ENCODE measurements around the gene E2F4.

The E2F4 gene

DNA sequence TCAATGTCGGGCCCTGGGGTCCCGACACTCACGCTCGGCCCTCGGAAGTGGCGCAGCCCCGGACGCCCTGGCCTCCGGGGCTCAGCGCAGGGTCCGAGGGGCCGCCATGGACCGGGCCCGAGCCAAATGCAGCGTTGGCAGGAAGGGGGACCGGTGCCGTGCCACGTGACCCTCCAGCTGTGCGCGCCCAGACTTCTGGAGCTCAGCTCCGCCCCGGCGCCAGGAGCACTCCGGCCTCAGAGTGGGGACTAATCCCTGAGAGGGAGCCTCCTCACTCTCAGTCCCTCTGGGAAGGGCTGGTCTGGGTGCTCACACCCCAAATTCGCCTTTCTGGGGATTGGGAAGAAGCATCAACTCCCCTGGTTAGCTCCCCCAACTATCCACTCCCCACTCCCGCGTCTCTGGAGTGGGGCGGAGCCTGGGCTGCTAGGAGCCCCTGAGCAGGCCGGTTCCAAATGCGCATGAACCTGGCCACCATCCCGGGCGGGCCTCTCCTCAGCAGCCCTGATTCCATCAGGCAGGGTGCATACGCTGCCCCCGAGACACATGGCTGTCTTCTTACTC, 41.0 kb upstream of the E2F4 start, which contains the start of gene B3GNT9:
TSS of gene B3GNT9 (minus strand) at position 166 of the 564 bp plus-strand sequence. CDS start 513 bp downstream, outside the sequence.
- POLR2A ChIA-PET (ENCODE audit: low non-redundant PET): interaction anchor here (0.6 to 1.3 kb wide), 3 partner anchors 9 to 123 kb away, joined by 3 to 4 read pairs (median 3); partner anchors contain the start of gene NOL3
- peak; percentile 65 for DNase-seq (ENCODE audit: low spot score)
- CTCF ChIA-PET: interaction anchor here (0.7 kb wide), 1 partner anchor 198 kb away, joined by 4 read pairs; no protein-coding TSS in a partner anchor
- TF ChIP-seq, protein P1, sequence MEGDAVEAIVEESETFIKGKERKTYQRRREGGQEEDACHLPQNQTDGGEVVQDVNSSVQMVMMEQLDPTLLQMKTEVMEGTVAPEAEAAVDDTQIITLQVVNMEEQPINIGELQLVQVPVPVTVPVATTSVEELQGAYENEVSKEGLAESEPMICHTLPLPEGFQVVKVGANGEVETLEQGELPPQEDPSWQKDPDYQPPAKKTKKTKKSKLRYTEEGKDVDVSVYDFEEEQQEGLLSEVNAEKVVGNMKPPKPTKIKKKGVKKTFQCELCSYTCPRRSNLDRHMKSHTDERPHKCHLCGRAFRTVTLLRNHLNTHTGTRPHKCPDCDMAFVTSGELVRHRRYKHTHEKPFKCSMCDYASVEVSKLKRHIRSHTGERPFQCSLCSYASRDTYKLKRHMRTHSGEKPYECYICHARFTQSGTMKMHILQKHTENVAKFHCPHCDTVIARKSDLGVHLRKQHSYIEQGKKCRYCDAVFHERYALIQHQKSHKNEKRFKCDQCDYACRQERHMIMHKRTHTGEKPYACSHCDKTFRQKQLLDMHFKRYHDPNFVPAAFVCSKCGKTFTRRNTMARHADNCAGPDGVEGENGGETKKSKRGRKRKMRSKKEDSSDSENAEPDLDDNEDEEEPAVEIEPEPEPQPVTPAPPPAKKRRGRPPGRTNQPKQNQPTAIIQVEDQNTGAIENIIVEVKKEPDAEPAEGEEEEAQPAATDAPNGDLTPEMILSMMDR (conservative IDR thresholded peaks at IDR 0.05; ENCODE audit: low read depth): no peak
- H3K27ac ChIP-seq: peak within 1 kb of the TSS; percentile 87

DNA sequence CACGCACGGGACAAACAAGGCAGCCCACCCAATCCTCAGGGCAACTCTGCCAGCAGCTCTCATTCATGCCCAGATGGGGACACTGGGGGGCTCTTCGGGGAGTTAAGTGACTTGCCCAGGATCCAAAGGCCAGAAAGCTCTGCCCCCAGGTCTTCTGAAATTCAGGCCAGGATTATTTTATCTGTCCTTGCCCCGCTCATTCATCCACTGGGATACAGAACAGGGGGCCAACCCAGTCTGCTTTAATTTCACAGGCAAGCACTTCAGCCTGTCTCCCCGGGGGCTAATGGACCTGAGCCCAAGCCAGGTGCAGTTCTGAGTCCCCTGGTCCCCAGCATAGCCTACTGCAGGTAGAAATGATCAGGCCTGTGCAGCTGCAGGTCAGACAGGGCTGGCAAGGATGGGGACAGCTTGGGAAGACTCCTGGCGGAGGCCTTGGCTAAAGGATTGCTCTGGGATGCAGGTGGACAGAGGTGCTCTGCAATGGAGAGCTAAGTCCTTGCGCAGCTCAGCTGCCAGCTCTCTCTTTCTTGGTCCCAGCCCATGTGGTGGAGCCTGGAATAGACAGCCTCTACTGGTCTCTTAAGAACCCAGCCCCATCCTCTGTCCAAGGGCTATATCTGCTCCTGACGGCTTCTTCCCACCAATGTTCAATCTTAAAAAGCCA, 40.4 kb upstream of the E2F4 start:
- CTCF ChIA-PET: no interaction called here
- POLR2A ChIA-PET (ENCODE audit: low non-redundant PET): interaction anchor here (1.0 to 1.3 kb wide), 2 partner anchors 19 to 124 kb away, joined by 3 to 4 read pairs; partner anchors contain the start of gene NOL3
- peak overlapping the region; percentile 87 for H3K27ac ChIP-seq
- DNase-seq (ENCODE audit: low spot score): no peak
- TF ChIP-seq, protein P1 (conservative IDR thresholded peaks at IDR 0.05; ENCODE audit: low read depth): no peak

DNA sequence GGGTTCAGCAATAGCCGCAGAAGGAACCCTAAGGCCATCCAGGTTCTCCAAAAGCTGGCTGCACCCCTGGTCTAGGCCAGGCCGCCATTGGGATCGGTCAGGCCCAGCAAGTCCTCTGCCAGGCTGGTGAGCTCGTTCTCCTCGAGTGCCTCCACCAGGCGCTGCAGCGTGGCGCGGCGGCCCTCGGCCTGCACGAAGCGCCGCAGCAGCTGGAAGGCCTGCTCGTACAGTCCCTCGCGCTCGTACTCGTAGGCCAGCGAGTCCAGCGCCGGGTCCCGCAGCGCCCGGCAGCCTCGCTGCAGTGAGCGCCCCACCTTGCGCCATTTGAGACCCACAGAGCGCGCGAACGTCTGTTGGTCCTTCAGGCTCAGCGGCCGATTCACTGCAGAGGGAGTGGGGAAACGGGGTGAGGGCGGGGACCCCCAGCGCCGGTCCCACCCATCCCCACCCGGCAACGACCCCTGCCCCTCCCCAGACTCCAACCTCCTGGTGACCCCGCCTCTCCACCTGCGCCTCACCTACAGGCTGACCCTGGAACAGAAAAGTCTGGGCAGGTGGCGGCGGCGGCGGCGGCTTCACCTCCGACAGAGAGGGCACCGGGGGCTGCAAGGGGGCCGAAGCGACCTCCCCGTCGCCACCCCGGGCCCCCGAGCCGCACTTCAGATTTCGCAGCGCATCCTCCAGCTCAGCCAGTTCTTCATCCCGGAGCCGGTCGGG, 37.2 kb upstream of the E2F4 start:
- H3K27ac ChIP-seq: no peak overlapping the region
- ChIA-PET CTCF (interaction anchor here (0.5 to 2.0 kb wide), 40 partner anchors 9 to 1102 kb away, joined by 3 to 27 read pairs (median 4); partner anchors contain the start of genes CES3, ELMO3 and EXOC3L1), POLR2A (ENCODE audit: low non-redundant PET) (interaction anchor here (0.6 to 0.9 kb wide), 3 partner anchors 16 to 276 kb away, joined by 3 to 4 read pairs (median 3); partner anchors contain the start of gene NOL3)
- DNase-seq (ENCODE audit: low spot score): no peak
- TF ChIP-seq, protein P1 (conservative IDR thresholded peaks at IDR 0.05; ENCODE audit: low read depth): no peak

DNA sequence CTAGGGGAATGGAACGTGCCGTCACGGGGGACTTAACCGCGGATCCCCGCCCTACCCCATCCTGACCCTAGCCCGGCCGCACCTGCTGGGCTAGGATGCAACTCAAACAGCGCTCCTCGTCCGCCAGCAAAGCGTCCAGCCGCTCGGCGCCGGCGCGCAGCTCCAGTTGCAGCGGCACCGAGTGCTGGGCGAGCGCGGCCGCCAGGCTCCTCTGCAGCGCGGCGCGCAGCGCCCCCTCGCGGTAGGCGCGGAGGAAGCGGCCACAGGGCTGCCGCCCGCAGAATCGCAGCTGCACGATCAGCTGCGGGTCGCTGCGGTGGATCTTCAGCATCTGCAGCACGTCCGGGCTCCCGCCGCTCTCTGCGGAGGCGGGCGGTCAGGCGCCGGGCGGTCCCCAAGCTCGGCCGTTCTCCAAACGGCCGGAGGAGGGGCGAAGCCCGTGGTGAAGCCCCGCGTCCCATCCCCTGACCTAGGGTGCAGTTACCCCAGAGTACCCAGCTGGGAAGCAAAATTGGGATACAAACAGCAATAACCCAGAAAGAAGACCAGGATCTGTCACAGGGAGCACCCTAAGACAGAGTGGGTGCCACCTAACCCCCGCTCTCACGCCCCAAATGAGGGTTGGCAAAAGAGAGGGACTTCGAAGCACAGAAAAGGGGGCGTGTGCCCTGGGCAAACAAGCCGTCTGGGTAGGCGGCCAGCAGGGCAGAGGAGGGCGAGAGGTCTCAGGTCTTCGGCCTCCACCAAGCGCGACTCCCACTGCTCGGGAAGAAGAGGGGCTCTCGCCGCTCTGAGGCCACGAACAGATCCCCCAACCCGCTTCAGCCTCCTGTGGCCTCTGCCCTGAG, 36.4 kb upstream of the E2F4 start:
- TF ChIP-seq, protein P1 (conservative IDR thresholded peaks at IDR 0.05; ENCODE audit: low read depth): peak; percentile 95
- no peak overlapping the region for H3K27ac ChIP-seq
- CTCF ChIA-PET: interaction anchor here (0.5 to 2.0 kb wide), 44 partner anchors 8 to 1103 kb away, joined by 3 to 27 read pairs (median 4); partner anchors contain the start of genes CES3, ELMO3, EXOC3L1 and NOL3
- POLR2A ChIA-PET (ENCODE audit: low non-redundant PET): interaction anchor here (0.6 to 0.9 kb wide), 3 partner anchors 15 to 276 kb away, joined by 3 to 4 read pairs (median 3); partner anchors contain the start of gene NOL3
- peak; percentile 74 for DNase-seq (ENCODE audit: low spot score)

DNA sequence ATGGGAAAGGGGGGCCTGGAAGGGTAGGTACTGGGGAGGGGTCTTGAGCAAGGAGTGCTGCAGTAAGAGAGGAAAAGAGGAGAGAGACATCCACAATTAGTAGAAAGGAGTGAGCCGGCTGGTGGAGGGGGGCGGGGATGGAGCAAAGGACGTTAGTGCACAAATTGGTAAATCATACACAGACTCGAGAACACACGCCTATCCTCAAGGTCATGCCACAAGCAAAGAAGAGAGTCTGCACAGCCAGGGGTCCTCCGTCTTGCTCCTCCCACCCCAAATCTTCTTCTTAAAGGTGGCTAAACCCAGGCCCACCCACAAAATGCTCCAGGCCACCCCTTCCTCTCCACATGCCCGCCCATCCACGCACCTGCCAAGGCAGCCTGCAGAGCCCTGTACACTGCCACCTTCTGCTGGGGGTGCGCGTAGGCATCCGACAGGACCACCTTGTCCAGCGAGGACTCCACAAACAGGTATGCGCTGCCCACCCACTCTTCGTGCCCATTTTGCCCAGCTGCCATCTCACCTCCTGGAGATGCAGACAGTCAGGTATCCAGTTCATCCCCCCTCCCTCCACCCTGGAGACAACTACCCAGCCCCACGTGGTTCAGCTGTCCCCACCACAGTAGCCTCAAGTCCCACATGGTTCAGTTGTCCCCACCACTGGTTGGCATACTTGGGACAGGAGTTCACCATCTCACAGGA, 35.7 kb upstream of the E2F4 start:
- H3K27ac ChIP-seq: no peak overlapping the region
- no peak for DNase-seq (ENCODE audit: low spot score)
- TF ChIP-seq, protein P1 (conservative IDR thresholded peaks at IDR 0.05; ENCODE audit: low read depth): no peak
- ChIA-PET POLR2A (ENCODE audit: low non-redundant PET) (no interaction called here), CTCF (interaction anchor here (0.9 to 2.0 kb wide), 11 partner anchors 14 to 202 kb away, joined by 3 to 27 read pairs (median 9); partner anchors contain the start of gene NOL3)
